Astrocyte of the spinal cord (primary cell): Measurements from ENCODE around the gene NTN1.

Experiments
- DNase-seq: peaks from one replicate; pipeline ENCODE4 v3.0.0; 2011; ENCODE audit warnings: low read depth, low spot score
- H3K4me3 ChIP-seq: 2 replicates; pipeline ENCODE4 v1.5.1; 2011; ENCODE audit warnings: low read depth, mild to moderate bottlenecking, low read length, moderate library complexity
- CTCF ChIP-seq: IDR thresholded peaks from 2 replicates; pipeline ENCODE4 v1.5.1; 2012; ENCODE audit warnings: low read depth, mild to moderate bottlenecking, low read length, inconsistent platforms
- in situ Hi-C: cut with HindIII; loops from 2 replicates; pipeline ENCODE4 v1.10.0; 2017; ENCODE audit warnings: low sequenced_read_pairs

The NTN1 gene

GRCh38 chr17:9292561-9292941 lies 271.2 kb downstream of the NTN1 start:
- DNase-seq: no peak
- in situ Hi-C loops: no loop called here
- TF ChIP-seq CTCF: no peak
- H3K4me3 ChIP-seq: no peak overlapping the region
